Brain microvascular endothelial cell (primary cell): Measurements from ENCODE around the gene MBNL1.

ENCODE experiments used
- DNase-seq: peaks from one replicate; pipeline ENCODE4 v3.0.0-alpha.2; 2020
- H3K27ac ChIP-seq: fragments of 250-450 bp; sonication (Bioruptor Pico); 2 replicates; pipeline ENCODE4 v1.5.1; 2020; ENCODE audit warnings: mild to moderate bottlenecking, moderate library complexity
- H3K27me3 ChIP-seq: fragments of 250-450 bp; sonication (Bioruptor Pico); replicated peaks from 2 replicates; pipeline ENCODE4 v1.5.1; 2020; ENCODE audit warnings: mild to moderate bottlenecking
- H3K36me3 ChIP-seq: fragments of 250-450 bp; sonication (Bioruptor Pico); replicated peaks from 2 replicates; pipeline ENCODE4 v1.5.1; 2020; ENCODE audit warnings: mild to moderate bottlenecking
- H3K4me3 ChIP-seq: 2 replicates; pipeline ENCODE4 v1.5.1; 2011; ENCODE audit warnings: low read depth, mild to moderate bottlenecking, control low read depth, low read length, moderate library complexity
- in situ Hi-C: cut with HindIII; loops from 2 replicates; pipeline ENCODE4 v1.10.0; 2017; ENCODE audit warnings: low sequenced_read_pairs, low pct_ligation_motif_present
- TF ChIP-seq, protein P1 (sequence below): IDR thresholded peaks from 2 replicates; pipeline ENCODE4 v1.5.1; 2011; ENCODE audit warnings: low read depth, mild to moderate bottlenecking, moderate library complexity, low read length, control low read depth, inconsistent platforms; ENCODE audit errors: missing control alignments

The MBNL1 gene

DNA sequence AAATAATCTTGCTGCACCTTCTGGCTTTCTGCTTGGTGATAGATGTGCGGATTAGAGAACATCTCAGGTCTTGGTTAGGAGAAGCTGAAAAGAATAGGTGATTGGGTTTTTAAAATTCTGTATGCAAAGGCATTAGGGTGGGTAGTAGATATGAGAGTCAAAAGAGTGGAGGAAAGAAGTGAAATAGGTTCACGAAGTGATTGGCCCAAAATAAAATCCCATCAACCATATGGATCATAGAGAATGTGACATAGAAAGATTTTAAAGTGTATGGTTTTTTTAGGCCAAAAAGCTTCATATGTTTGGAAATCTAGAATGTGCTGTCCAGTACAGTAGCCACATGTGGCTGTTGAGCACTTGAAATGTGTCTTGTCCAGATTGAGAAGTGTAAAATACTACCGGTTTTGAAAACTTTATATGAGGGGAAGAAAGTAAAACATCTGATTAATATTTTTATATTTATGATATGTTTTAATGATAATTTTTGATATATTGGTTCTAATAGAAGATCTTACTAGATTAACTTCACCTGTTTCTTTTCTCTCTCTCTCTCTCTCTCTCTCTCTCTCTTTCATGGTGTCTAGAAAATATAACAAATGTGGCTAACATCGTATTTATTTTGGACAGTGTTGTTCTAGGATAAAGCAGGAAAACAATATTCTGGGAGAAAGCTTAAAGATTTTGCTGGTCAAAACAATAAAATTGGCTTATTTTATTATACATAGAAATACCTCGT, 2.9 kb downstream of the MBNL1 start:
- in situ Hi-C loops, result no loop called here
- no peaks in the 10 kb centered on the region for H3K27me3 ChIP-seq
- H3K36me3 ChIP-seq, result no peaks in the 10 kb centered on the region
- H3K27ac ChIP-seq, result peak overlapping the region; percentile 92
- H3K4me3 ChIP-seq, result peak overlapping the region; percentile 79
- DNase-seq, result no peak
- TF ChIP-seq, protein P1, sequence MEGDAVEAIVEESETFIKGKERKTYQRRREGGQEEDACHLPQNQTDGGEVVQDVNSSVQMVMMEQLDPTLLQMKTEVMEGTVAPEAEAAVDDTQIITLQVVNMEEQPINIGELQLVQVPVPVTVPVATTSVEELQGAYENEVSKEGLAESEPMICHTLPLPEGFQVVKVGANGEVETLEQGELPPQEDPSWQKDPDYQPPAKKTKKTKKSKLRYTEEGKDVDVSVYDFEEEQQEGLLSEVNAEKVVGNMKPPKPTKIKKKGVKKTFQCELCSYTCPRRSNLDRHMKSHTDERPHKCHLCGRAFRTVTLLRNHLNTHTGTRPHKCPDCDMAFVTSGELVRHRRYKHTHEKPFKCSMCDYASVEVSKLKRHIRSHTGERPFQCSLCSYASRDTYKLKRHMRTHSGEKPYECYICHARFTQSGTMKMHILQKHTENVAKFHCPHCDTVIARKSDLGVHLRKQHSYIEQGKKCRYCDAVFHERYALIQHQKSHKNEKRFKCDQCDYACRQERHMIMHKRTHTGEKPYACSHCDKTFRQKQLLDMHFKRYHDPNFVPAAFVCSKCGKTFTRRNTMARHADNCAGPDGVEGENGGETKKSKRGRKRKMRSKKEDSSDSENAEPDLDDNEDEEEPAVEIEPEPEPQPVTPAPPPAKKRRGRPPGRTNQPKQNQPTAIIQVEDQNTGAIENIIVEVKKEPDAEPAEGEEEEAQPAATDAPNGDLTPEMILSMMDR, result no peak

DNA sequence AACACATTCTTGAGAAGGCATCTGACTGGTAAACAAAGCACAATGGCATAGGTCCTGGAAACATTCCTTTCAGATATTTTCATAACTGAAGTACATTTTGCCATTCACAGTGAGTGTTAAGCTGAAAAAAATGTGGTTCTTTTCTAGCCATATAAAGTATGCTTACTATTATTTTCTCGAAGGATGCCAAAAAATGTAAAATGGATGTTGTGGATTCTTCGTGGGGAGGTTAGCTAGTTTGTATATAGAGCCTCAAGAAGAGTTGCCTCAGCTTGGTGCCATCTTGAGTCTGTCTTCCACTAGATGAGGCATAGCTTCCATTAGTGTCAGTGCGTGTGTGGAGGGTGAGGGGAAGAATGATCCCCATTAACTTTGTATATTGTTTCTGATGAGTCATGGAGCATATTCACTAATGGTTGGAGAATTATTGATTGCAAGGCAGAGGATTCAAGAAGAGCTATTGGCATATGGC, 4.1 kb downstream of the MBNL1 start:
- Histone ChIP-seq H3K27me3 (no peaks in the 10 kb centered on the region), H3K36me3 (no peaks in the 10 kb centered on the region), H3K27ac (peak overlapping the region; percentile 10), H3K4me3 (peak overlapping the region; percentile 10)
- DNase-seq, result peak; percentile 74
- in situ Hi-C loops, result no loop called here
- TF ChIP-seq, protein P1, result no peak

DNA sequence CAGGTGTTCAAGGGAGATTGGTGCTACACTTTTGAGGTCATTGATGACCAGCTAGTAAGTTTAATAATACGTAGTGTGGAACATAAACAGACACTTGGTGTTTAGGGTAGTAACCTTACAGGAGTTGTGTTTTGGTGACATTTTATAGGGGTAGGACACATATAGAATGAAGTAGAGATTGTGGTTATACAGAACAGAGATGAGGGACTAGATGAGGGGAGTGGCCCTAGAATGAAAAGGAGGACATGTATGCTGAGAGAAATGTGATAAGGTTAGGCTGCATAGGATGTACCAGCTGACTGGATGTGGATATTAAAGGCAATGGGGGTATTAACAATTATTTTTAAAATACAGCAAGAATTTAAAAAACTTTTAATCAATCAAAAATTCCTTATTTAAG, 8.0 kb downstream of the MBNL1 start:
- TF ChIP-seq, protein P1, result no peak
- no peaks in the 10 kb centered on the region for H3K36me3 ChIP-seq
- H3K4me3 ChIP-seq, result no peak overlapping the region
- no peaks in the 10 kb centered on the region for H3K27me3 ChIP-seq
- no peak overlapping the region for H3K27ac ChIP-seq
- in situ Hi-C loops, result no loop called here
- no peak for DNase-seq

DNA sequence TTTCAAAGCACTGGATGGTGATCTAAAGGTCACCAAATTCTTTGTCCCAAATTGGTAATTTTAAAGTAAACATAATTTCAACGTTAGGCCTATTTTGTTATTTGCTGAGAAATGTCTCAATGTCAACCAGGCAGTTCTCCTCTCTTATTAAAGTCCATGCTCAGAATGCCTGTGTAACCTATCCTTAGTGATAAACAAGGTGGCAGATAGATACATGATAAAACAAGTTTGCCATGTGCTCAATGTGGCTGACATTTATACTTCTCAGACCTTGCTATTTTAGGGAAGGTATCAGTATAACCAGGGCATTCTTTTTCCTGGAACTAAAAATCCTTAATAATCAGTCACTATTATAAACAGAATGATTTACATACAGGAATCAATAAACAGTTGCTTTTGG, 8.5 kb downstream of the MBNL1 start:
- H3K27me3 ChIP-seq, result no peaks in the 10 kb centered on the region
- in situ Hi-C loops, result no loop called here
- no peak overlapping the region for H3K4me3 ChIP-seq
- H3K27ac ChIP-seq, result no peak overlapping the region
- TF ChIP-seq, protein P1, result no peak
- no peak for DNase-seq
- no peaks in the 10 kb centered on the region for H3K36me3 ChIP-seq

DNA sequence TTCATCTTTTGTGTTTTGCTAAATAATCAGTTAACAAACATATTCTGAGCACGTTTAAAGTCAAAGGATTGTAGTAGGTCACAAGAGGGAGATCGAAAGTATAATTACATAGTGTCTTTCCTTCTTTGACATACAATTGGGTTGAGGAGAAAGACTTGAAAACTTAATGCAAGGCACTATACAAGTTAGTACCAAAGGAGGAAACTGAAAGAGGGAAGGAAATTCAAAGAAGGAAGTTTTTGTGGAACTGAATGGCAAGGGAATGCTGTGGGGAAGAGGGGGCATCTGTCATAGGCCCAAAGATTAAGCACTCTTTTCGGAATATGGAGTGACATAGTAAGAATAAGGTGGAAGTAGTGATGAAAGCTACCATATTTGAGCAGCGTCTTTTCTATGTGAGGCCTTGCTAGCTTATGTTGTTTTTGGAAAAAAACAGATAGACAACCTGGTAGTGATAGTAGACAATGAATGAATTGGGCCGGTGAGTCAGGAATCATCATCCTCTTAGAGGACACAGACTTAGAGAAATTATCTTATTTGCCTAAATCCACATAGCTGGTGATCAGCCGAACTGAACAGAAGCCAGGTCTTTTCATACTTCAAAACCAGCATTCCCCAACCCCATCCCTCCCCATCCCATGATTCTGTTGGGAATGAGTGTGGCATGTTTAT, 10.2 kb downstream of the MBNL1 start:
- TF ChIP-seq, protein P1, result no peak
- DNase-seq, result no peak
- Histone ChIP-seq H3K4me3 (no peak overlapping the region), H3K27me3 (no peaks in the 10 kb centered on the region), H3K27ac (no peak overlapping the region), H3K36me3 (no peaks in the 10 kb centered on the region)
- in situ Hi-C loops, result no loop called here

DNA sequence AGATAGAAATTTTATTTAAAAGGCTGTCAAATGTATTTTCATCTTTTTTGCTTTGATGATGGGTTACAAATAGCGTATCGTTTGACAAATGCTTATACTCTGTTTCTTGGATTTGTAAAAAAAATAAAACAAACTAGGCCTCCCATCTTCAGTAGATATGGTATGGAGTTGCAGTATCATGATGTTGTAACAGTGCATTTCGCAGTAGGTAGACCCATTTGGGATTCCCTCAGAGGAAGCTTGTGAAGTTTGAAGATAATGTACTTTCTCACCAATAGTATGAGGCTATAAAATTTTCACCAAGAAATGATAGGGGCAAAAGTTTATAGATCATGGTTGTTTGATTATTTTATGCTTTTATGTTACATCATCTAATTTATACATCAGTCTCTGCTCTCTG, 10.8 kb downstream of the MBNL1 start:
- Histone ChIP-seq H3K27me3 (no peaks in the 10 kb centered on the region), H3K4me3 (no peak overlapping the region), H3K27ac (no peak overlapping the region), H3K36me3 (no peaks in the 10 kb centered on the region)
- in situ Hi-C loops, result no loop called here
- TF ChIP-seq, protein P1, result no peak
- DNase-seq, result no peak
